Epithelial cell of proximal tubule (primary cell): ENCODE measurements around the gene FAM124B. TPM values are rescaled to one million over a fixed set of nuclear protein-coding genes. Genes with fewer than 3 reads are reported as not detected.

Source experiments
- DNase-seq: peaks from one replicate; pipeline ENCODE4 v3.0.0-alpha.2; 2011; ENCODE audit warnings: low read depth
- H3K4me3 ChIP-seq: 2 replicates; pipeline ENCODE4 v1.5.1; 2011; ENCODE audit warnings: low read depth, mild to moderate bottlenecking, low read length
- total RNA-seq: library from RNA; depleted of rRNA; stranded (reverse); fragments of >200 nt; gene quantifications from 2 replicates; pipeline ENCODE4 v1.2.3, GENCODE V29; 2015
- TF ChIP-seq, protein P1 (sequence below): conservative IDR thresholded peaks from 2 replicates; pipeline ENCODE4 v1.5.1; 2012; ENCODE audit warnings: low read depth, mild to moderate bottlenecking, low read length

Gene FAM124B, protein sequence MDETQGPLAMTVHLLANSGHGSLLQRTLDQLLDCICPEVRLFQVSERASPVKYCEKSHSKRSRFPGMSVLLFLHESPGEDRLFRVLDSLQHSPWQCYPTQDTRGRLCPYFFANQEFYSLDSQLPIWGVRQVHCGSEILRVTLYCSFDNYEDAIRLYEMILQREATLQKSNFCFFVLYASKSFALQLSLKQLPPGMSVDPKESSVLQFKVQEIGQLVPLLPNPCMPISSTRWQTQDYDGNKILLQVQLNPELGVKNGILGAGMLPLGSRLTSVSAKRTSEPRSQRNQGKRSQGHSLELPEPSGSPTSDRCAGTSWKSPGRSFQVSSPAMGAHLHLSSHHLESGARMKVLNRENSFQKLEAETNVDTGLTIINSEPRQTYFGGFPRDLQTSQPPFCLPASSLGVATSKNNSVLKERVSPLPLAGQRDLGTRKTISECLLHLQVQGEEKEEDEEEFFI
- total RNA-seq = 0.07 TPM in 1 of 2 replicates, not detected in the other

DNA sequence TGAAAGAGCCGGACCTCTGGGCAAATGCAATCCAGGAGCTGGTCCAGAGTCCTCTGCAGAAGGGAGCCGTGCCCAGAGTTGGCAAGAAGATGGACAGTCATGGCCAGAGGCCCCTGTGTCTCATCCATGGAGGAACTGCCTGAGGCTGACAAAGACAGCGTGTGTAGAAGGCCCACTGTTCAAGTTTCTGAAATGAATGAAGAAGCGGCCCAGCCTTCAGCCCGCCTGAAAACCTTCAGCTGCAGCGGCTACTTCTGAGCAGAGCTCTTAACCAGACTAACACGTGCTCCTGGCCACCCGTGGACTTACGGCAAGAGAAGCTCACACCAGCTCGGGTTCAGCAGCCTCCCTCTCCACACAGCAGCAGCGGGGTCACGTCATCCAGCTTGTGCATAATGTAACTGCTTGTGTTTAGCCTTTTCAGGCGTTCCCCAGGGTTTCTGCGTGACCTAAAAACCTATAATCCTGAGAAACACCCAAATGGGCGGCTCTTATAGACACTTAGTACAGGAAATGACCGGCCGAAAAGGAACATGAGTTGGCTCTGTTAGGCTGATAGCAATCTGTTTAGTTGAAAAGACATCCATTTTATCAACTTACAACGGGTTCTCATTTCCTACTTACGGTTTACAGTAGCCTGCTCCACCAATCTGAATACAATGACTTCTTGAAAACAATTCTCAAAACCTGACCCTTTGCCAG is at the start of gene FAM124B:
FAM124B (minus strand) TSS at position 467 of the 702 bp plus-strand sequence; CDS start at position 128, 339 bp downstream.
- DNase-seq = no peak
- no peak within 1 kb of the TSS for H3K4me3 ChIP-seq
- TF ChIP-seq, protein P1, sequence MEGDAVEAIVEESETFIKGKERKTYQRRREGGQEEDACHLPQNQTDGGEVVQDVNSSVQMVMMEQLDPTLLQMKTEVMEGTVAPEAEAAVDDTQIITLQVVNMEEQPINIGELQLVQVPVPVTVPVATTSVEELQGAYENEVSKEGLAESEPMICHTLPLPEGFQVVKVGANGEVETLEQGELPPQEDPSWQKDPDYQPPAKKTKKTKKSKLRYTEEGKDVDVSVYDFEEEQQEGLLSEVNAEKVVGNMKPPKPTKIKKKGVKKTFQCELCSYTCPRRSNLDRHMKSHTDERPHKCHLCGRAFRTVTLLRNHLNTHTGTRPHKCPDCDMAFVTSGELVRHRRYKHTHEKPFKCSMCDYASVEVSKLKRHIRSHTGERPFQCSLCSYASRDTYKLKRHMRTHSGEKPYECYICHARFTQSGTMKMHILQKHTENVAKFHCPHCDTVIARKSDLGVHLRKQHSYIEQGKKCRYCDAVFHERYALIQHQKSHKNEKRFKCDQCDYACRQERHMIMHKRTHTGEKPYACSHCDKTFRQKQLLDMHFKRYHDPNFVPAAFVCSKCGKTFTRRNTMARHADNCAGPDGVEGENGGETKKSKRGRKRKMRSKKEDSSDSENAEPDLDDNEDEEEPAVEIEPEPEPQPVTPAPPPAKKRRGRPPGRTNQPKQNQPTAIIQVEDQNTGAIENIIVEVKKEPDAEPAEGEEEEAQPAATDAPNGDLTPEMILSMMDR = no peak

DNA sequence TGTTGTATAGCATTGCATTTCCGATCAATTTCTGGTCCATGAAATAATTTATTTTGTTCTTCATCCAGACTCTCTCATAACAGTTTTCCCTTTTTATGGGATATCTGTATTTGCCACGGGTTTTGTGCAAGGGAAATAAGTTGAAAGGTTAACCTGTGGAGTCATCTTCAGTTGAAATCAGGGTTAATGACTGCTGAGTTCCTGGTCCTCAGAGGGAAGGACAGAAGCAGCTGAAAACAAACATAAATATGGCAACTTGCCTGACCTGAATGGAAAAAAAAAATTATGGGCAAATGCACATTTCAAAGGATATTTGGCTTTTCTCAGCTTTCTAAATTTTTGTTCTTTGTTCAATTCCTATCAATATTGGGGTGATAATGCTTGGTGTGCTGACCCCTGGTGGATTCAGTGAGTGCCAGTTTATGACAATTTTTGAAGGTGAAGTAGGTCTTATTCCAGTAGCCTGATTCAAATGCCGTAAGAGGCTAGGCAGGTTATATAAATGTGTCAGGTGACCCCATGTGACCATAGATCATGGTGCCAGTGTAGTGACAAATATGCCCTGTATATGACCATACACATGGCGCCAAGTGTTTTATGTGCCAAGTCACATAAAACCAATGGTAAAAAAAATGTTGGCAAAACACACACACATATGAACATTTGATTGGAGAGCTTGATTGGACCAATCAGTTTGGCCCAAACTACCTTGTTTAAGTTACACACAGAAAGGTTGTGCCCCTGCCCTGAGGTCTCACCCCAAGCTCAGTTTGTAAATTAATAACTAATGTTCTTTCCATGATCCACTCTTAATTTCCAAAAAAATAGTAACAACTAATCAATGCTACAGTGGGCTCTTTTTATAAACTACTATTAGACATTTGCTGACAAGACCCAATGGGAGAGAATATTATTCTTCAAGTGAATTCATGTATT is 47.6 kb upstream of the FAM124B start:
- TF ChIP-seq, protein P1 = peak; percentile 79
- no peak for DNase-seq
- H3K4me3 ChIP-seq = no peak overlapping the region

DNA sequence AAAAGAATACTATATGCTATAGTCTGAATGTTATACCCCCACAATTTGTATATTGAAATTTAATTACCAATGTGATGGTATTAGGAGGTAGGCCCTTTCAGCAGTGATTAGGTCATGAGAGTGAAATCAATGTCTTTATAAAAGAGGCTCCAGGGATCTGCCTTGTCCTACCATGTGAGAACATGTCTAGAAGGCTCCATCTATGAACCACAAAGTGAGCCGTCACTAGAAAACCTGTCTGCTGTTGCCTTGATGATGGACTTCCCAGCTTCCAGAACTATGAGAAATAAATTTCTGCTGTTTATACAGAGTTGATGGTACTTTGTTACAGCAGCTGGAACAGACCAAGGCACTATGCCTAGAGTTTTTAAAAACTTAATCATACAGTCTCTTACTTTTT is 46.3 kb upstream of the FAM124B start:
- no peak overlapping the region for H3K4me3 ChIP-seq
- TF ChIP-seq, protein P1 = no peak
- DNase-seq = no peak

DNA sequence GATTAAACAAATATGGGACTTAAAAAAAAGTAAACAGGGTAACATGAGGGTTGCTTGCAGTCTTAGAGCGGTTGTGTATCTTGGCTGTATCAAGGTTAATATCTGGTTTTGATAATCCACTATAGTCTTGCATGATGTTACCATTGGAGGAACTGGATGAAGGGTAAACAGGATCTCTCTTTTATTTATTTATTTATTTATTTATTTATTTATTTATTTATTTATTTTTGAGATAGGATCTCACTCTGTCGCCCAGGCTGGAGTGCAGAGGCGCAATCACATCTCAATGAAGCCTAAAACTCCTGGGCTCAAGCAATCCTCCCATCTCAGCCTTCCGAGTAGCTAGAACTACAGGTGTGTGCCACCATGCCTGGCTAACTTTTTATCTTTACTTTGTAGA is 42.9 kb upstream of the FAM124B start:
- TF ChIP-seq, protein P1 = no peak
- DNase-seq = no peak
- no peak overlapping the region for H3K4me3 ChIP-seq

DNA sequence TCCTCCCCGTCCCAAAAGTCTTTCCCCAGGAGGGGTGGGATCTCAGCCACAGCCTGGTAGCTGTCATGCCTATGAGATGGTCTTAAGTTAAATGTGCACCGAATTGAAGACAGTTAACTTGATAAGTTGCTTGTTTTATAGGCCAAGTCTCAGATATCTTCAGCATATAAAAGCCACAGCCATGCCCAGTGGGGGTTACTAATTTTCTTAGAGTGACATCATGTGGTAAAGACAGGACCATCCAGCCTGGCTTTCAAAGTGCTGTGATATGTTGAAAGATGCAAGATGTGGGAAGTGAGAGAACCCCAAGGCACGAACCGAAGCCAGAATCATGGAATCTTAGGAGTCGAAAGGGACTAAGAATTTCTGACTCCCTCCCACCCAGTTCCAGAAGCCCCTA is 42.1 kb upstream of the FAM124B start:
- no peak for DNase-seq
- H3K4me3 ChIP-seq = no peak overlapping the region
- TF ChIP-seq, protein P1 = no peak
